ENCODE data around the gene SEMA3B. TPM values are rescaled to one million over a fixed set of nuclear protein-coding genes. Genes with fewer than 3 reads are reported as not detected.
A peak's percentile ranks its signal among the peaks of the same experiment; 100 is the strongest.

The SEMA3B gene
- total and polyA plus RNA-seq, 2 experiments from 2014 or later: 2.4 to 3.3 TPM

DNA sequence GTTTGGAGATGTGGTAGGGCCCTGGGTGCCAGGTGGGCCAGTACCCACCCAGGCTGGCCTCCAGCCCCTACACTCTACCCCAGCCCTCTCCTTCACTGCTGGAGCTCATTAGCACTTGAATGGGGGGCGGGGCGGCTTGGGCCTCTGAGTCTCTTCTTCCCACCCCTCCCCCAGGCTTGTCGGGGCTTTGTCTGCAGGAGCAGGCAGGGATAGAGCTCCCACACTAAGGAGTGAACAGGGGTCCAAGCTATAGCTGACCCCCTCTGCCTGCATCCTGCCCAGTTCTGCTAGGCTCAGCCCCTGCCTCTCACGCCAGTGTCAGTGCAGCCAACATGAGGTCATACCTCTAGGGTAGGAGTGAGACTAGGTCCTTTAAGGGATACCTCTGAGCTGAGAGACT lies 27.8 kb upstream of the SEMA3B start (continued):
- no peak for TF ChIP-seq EZH2phosphoT487 (IDR thresholded peaks at IDR 0.05; ENCODE audit: unreplicated experiment)
- peak; percentile 41 for TF ChIP-seq POLR2AphosphoS5 (IDR thresholded peaks at IDR 0.05; ENCODE audit: low read depth)
- no peak for TF ChIP-seq JUNB (IDR thresholded peaks at IDR 0.05; ENCODE audit: unreplicated experiment)
- TF ChIP-seq EZH2 (IDR thresholded peaks at IDR 0.05; ENCODE audit: low read depth, unreplicated experiment): no peak
- TF ChIP-seq REST (IDR thresholded peaks at IDR 0.05; ENCODE audit: unreplicated experiment): no peak
- TF ChIP-seq ZNF114 (CRISPR knock-in tag; IDR thresholded peaks at IDR 0.05): no peak
- no peak for TF ChIP-seq CTCF (conservative IDR thresholded peaks at IDR 0.05; ENCODE audit: low read depth in 2 of 2)
- TF ChIP-seq, protein P1, sequence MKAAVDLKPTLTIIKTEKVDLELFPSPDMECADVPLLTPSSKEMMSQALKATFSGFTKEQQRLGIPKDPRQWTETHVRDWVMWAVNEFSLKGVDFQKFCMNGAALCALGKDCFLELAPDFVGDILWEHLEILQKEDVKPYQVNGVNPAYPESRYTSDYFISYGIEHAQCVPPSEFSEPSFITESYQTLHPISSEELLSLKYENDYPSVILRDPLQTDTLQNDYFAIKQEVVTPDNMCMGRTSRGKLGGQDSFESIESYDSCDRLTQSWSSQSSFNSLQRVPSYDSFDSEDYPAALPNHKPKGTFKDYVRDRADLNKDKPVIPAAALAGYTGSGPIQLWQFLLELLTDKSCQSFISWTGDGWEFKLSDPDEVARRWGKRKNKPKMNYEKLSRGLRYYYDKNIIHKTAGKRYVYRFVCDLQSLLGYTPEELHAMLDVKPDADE (IDR thresholded peaks at IDR 0.05): no peak

DNA sequence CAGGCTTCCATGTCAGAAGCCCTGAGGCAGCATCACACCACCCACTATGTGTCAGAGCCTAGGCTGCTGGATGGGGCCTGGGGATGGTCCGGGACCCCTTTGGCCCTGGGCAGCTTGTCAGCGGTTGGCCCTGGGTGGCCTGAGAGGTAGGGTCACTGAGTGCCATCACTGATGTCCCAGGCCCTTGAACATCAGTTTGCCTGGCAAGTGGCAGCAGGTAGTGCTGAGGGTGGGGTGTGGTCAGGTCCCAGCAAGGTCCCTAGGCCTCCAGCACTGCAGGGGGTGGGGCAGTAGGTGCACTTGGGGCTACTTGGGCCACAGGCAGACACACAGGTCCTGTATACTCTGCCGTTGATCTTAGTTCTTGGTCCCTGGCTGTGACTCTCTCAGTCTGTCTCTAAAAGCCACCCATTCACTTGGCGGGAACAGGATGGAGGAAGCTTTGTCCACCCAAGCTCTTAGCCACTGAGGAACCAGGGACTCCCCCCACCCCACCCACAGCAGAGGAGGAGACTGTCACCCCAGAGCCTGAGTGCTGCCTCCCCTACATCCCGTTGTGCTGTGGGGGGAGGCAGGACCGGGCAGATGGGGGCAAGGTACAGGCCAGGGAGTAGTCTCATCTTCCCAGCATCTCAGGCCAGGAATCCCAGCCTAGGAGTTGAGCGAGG lies 27.1 kb upstream of the SEMA3B start:
- Histone ChIP-seq H3K27me3 (ENCODE audit: insufficient read depth) (no peaks in the 10 kb centered on the region), H4K20me1 (replicated peaks; ENCODE audit: insufficient read depth) (peaks cover 40% of the 10 kb centered on the region), H3K4me1 (ENCODE audit: insufficient read depth) (peaks cover 80% of the 10 kb centered on the region), H3F3A (replicated peaks; ENCODE audit: low read depth) (peaks cover 33% of the 10 kb centered on the region), H3K9me2 (ENCODE audit: insufficient read depth) (no peaks in the 10 kb centered on the region), H3K79me2 (replicated peaks; ENCODE audit: insufficient read depth) (peaks cover 91% of the 10 kb centered on the region), H3K27ac (ENCODE audit: low read depth) (peak overlapping the region; percentile 97), H3K36me3 (ENCODE audit: insufficient read depth) (no peaks in the 10 kb centered on the region), H3K4me2 (peak overlapping the region; percentile 84), H3K4me3 (peak overlapping the region; percentile 60), H2AFZ (no peak overlapping the region)
- Mint-ChIP-seq H3K27me3 (ENCODE audit: insufficient read depth, low read depth, poor library complexity) (peaks cover 26% of the 10 kb centered on the region), H3K4me1 (peaks cover 90% of the 10 kb centered on the region), H3K9me3 (no peaks in the 10 kb centered on the region), H3K36me3 (ENCODE audit: low read depth) (peaks cover 12% of the 10 kb centered on the region), H3K4me3 (peak overlapping the region; percentile 63), H3K27ac (peak overlapping the region; percentile 95)
- DNase-seq (ENCODE audit: low spot score) (no peak), ATAC-seq (no peak)
- no peak for TF ChIP-seq CTCF (conservative IDR thresholded peaks at IDR 0.05; ENCODE audit: low read depth in 2 of 2)
- no peak for TF ChIP-seq STAT1 (IDR thresholded peaks at IDR 0.05; ENCODE audit: unreplicated experiment)
- no peak for TF ChIP-seq EZH2phosphoT487 (IDR thresholded peaks at IDR 0.05; ENCODE audit: unreplicated experiment)
- no peak for TF ChIP-seq REST (IDR thresholded peaks at IDR 0.05; ENCODE audit: unreplicated experiment)
- TF ChIP-seq EZH2 (IDR thresholded peaks at IDR 0.05; ENCODE audit: low read depth, unreplicated experiment): no peak
- TF ChIP-seq NANOG (IDR thresholded peaks at IDR 0.05; ENCODE audit: borderline replicate concordance): no peak
- TF ChIP-seq ZNF331 (CRISPR knock-in tag; IDR thresholded peaks at IDR 0.05; ENCODE audit: low read depth): no peak
